Skeletal muscle tissue (tissue), 4 donors: Measurements from ENCODE around the gene GXYLT1. TPM values are rescaled to one million over a fixed set of nuclear protein-coding genes. Genes with fewer than 3 reads are reported as not detected.
A peak's percentile ranks its signal among the peaks of the same experiment; 100 is the strongest.
"Not testable (repeated sequence)": the region's sequence is repeated elsewhere in the genome, so short reads cannot be mapped to it uniquely, and the experiment has no call there.

Experiments used
- H3K27ac ChIP-seq: one replicate; pipeline ENCODE4 v1.7.0; 2013; ENCODE audit warnings: mild to moderate bottlenecking, low read depth, low read length, inconsistent platforms
- H3K27me3 ChIP-seq, 3 donors: one replicate each; pipeline ENCODE4 v1.7.0; 2013; ENCODE audit warnings: low read length in 3 of 3; ENCODE audit not compliant: control insufficient read depth in 3 of 3, insufficient read depth in 3 of 3
- H3K36me3 ChIP-seq, 3 donors: one replicate each; pipeline ENCODE4 v1.7.0; 2013; ENCODE audit warnings: low read length in 3 of 3; ENCODE audit not compliant: control insufficient read depth in 3 of 3, insufficient read depth in 3 of 3
- H3K4me1 ChIP-seq, 3 donors: one replicate each; pipeline ENCODE4 v1.7.0; 2013; ENCODE audit warnings: low read length in 3 of 3, mild to moderate bottlenecking in 3 of 3; ENCODE audit not compliant: control insufficient read depth in 3 of 3, insufficient read depth in 3 of 3
- H3K4me3 ChIP-seq, 3 donors: one replicate each; pipeline ENCODE4 v1.7.0; 2013; ENCODE audit warnings: low read length in 3 of 3
- H3K9ac ChIP-seq, 3 donors: one replicate each; pipeline ENCODE4 v1.7.0; 2013; ENCODE audit warnings: low read length in 3 of 3, mild to moderate bottlenecking in 3 of 3, moderate library complexity in 2 of 3, low read depth in 1 of 3
- H3K9me3 ChIP-seq, 3 donors: one replicate each; pipeline ENCODE4 v1.7.0; 2013; ENCODE audit warnings: low read length in 3 of 3; ENCODE audit not compliant: control insufficient read depth in 3 of 3
- total RNA-seq: library from RNA; depleted of rRNA; stranded (reverse); fragments of >200 nt; gene quantifications from one replicate; pipeline ENCODE4 v1.2.3, GENCODE V29; 2014
- donor health status: Osteomylitis.

GXYLT1 gene
- total RNA-seq, 1 donor from 2014 or later, result 11.5 TPM

- H3K27ac ChIP-seq, result no peak overlapping the region
- H3K9ac ChIP-seq, result peak overlapping the region in 1 of 3 donors; percentile 24
Observed at GRCh38 chr12:42129595-42130204, 15.0 kb downstream of the GXYLT1 start.

GRCh38 chr12:42128888-42129287 lies 15.8 kb downstream of the GXYLT1 start:
- no peak overlapping the region for H3K4me3 ChIP-seq
- peaks cover 3 to 12% (median 3%) of the 10 kb centered on the region in 3 donors for H3K4me1 ChIP-seq
- no peaks in the 10 kb centered on the region for H3K36me3 ChIP-seq
- H3K27ac ChIP-seq, result no peak overlapping the region
- no peak overlapping the region for H3K9ac ChIP-seq
- no peaks in the 10 kb centered on the region for H3K9me3 ChIP-seq
- no peaks in the 10 kb centered on the region for H3K27me3 ChIP-seq

More at GRCh38 chr12:42129595-42130204, 15.0 kb downstream of the GXYLT1 start:
- Histone ChIP-seq H3K4me3 (no peak overlapping the region), H3K9me3 (no peaks in the 10 kb centered on the region), H3K36me3 (no peaks in the 10 kb centered on the region), H3K27me3 (no peaks in the 10 kb centered on the region), H3K4me1 (peaks cover 3 to 12% (median 3%) of the 10 kb centered on the region in 3 donors)

- Histone ChIP-seq H3K27ac (no peak overlapping the region), H3K9ac (no peak overlapping the region), H3K9me3 (no peaks in the 10 kb centered on the region), H3K27me3 (no peaks in the 10 kb centered on the region), H3K36me3 (no peaks in the 10 kb centered on the region), H3K4me3 (no peak overlapping the region), H3K4me1 (peaks cover 3 to 12% (median 3%) of the 10 kb centered on the region in 3 donors)
Observed at GRCh38 chr12:42128327-42128726, 16.3 kb downstream of the GXYLT1 start.

- no peak overlapping the region for H3K9ac ChIP-seq
- H3K36me3 ChIP-seq, result no peaks in the 10 kb centered on the region
Observed at GRCh38 chr12:42126963-42127362, 17.7 kb downstream of the GXYLT1 start.

GRCh38 chr12:42125388-42125767 lies 19.3 kb downstream of the GXYLT1 start:
- no peak overlapping the region for H3K9ac ChIP-seq
- no peak overlapping the region for H3K27ac ChIP-seq
- no peaks in the 10 kb centered on the region for H3K36me3 ChIP-seq
- no peak overlapping the region for H3K4me3 ChIP-seq
- H3K9me3 ChIP-seq, result no peaks in the 10 kb centered on the region
- H3K4me1 ChIP-seq, result peaks cover 0 to 4% (median 3%) of the 10 kb centered on the region in 3 donors
- no peaks in the 10 kb centered on the region for H3K27me3 ChIP-seq

More at GRCh38 chr12:42126963-42127362, 17.7 kb downstream of the GXYLT1 start:
- Histone ChIP-seq H3K27me3 (no peaks in the 10 kb centered on the region), H3K4me3 (no peak overlapping the region), H3K4me1 (peaks cover 3 to 12% (median 3%) of the 10 kb centered on the region in 3 donors), H3K9me3 (no peaks in the 10 kb centered on the region), H3K27ac (no peak overlapping the region)

- Histone ChIP-seq H3K4me3 (no peak overlapping the region), H3K27ac (no peak overlapping the region), H3K9me3 (no peaks in the 10 kb centered on the region), H3K4me1 (peaks cover 0 to 3% (median 0%) of the 10 kb centered on the region in 3 donors), H3K9ac (no peak overlapping the region), H3K27me3 (no peaks in the 10 kb centered on the region), H3K36me3 (no peaks in the 10 kb centered on the region)
Observed at GRCh38 chr12:42124764-42125387, 19.8 kb downstream of the GXYLT1 start.

GRCh38 chr12:42119085-42119633 lies 25.5 kb downstream of the GXYLT1 start:
- peaks cover 0 to 10% (median 5%) of the 10 kb centered on the region in 3 donors for H3K36me3 ChIP-seq
- no peaks in the 10 kb centered on the region for H3K4me1 ChIP-seq
- no peaks in the 10 kb centered on the region for H3K9me3 ChIP-seq
- no peak overlapping the region for H3K9ac ChIP-seq
- no peaks in the 10 kb centered on the region for H3K27me3 ChIP-seq
- no peak overlapping the region for H3K4me3 ChIP-seq
- H3K27ac ChIP-seq, result no peak overlapping the region

GRCh38 chr12:42118136-42118879 lies 26.4 kb downstream of the GXYLT1 start:
- no peak overlapping the region for H3K9ac ChIP-seq
- H3K36me3 ChIP-seq, result peaks cover 0 to 10% (median 5%) of the 10 kb centered on the region in 3 donors
- no peaks in the 10 kb centered on the region for H3K27me3 ChIP-seq
- H3K4me1 ChIP-seq, result no peaks in the 10 kb centered on the region
- no peak overlapping the region for H3K4me3 ChIP-seq
- H3K27ac ChIP-seq, result no peak overlapping the region
- H3K9me3 ChIP-seq, result no peaks in the 10 kb centered on the region

GRCh38 chr12:42109031-42109430 lies 35.6 kb downstream of the GXYLT1 start:
- Histone ChIP-seq H3K4me1 (no peaks in the 10 kb centered on the region), H3K27ac (no peak overlapping the region), H3K36me3 (peaks cover 0 to 3% (median 0%) of the 10 kb centered on the region in 3 donors)

GRCh38 chr12:42106791-42107190 lies 37.9 kb downstream of the GXYLT1 start:
- not testable (repeated sequence) for H3K4me3 ChIP-seq, H3K36me3 ChIP-seq, H3K27me3 ChIP-seq, H3K4me1 ChIP-seq, H3K9me3 ChIP-seq, H3K9ac ChIP-seq, H3K27ac ChIP-seq

More at GRCh38 chr12:42109031-42109430, 35.6 kb downstream of the GXYLT1 start:
- Histone ChIP-seq H3K27me3 (no peaks in the 10 kb centered on the region), H3K4me3 (no peak overlapping the region), H3K9ac (no peak overlapping the region), H3K9me3 (no peaks in the 10 kb centered on the region)
